ENCODE results near the gene TPCN1.

Gene TPCN1

DNA sequence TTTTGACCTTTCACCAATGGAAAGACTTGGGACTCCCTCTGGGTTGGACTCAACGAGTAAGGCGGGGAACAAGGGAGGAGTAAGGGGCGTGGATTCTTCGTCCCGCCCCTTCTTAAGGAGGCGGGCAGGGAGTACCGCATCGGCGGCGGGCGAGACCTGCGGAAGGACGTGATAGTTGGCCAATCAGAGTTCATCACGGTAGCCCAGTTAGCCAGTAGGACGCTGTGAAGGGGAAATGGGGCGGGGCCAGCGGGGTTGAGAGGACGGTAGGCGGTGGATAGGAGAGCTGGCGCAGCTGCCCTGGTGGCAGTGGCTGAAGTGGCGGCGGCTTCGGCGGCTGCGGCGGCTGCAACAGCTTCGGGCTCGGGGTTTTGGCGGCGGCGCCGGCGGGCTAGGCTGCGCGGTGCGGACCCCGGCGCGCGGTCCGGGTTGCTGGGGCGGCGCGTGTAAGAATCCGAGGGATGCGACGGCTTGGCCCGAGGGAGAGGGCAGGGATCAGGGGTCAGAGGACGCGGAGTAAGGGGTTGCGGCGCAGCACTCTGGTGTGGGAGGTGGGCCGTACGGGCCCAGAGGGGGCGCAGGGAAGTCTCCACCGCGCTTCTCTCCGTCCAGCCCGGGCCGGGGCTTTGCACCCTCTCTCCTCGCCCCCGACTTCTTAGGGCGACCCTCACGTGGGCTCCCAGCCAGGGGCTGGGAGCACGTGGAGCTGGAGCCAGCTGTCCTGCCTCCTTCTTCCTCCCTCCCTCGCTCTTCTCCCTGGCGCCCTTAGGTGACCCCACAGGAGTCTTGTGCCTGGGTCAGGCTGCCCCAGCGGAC, at the start of gene TPCN1:
Gene TPCN1 (plus strand): TSS at position 284 of the 816 bp plus-strand sequence. CDS start 5,389 bp downstream, outside the sequence.
- peak; percentile 99 for DNase-seq (ENCODE audit: low read depth)

- DNase-seq (ENCODE audit: low read depth) = no peak
These were observed 49.7 kb upstream of the TPCN1 start for GRCh38 chr12:113171543-113171942.

DNA sequence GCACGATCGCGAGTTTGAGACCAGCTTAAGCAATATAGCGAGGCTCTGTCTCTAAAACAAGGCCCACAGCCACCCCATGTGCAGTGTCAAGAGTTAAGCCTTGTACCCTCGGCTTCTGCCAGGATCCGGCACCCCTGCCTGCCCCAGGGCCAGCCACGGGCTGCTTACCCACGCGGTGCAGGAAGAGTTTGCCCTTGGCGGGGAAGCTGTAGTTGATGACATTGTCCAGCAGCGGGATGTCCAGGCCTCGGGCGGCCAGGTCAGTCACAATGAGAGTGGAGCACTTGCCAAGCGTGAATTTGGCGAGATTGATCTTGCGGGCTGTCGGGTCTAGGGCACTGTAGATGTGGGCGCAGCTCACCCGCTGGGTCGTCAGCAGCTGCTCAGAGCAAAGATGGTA, 49.1 kb upstream of the TPCN1 start:
- DNase-seq (ENCODE audit: low read depth) = no peak

GRCh38 chr12:113173081-113173698, 48.1 kb upstream of the TPCN1 start:
- no peak for DNase-seq (ENCODE audit: low read depth)

GRCh38 chr12:113174461-113175384, 46.5 kb upstream of the TPCN1 start:
- peak; percentile 65 for DNase-seq (ENCODE audit: low read depth)

- DNase-seq (ENCODE audit: low read depth) = no peak
These were observed 42.2 kb upstream of the TPCN1 start for GRCh38 chr12:113179023-113179422.

DNA sequence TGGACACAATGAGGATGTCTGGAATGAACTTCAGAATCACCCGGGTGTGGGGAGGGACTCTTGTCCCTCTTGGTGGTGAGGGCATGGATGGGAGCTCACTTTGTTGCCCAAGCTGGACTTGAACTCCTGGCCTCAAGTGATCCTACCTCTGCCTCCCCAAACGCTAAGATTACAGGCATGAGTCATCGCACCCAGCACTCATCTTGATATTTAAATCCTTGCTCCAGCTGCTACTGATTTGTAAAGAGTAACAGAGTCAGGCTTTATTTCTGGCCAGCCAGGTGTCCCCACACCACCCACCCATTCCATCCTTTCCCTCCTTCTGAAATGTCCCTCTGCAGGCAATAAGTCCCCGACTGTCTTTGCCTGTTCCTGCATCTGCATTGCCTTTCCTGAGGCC, 40.9 kb upstream of the TPCN1 start:
- DNase-seq (ENCODE audit: low read depth) = no peak

- DNase-seq (ENCODE audit: low read depth) = no peak
These were observed 39.3 kb upstream of the TPCN1 start for GRCh38 chr12:113181975-113182374.

DNA sequence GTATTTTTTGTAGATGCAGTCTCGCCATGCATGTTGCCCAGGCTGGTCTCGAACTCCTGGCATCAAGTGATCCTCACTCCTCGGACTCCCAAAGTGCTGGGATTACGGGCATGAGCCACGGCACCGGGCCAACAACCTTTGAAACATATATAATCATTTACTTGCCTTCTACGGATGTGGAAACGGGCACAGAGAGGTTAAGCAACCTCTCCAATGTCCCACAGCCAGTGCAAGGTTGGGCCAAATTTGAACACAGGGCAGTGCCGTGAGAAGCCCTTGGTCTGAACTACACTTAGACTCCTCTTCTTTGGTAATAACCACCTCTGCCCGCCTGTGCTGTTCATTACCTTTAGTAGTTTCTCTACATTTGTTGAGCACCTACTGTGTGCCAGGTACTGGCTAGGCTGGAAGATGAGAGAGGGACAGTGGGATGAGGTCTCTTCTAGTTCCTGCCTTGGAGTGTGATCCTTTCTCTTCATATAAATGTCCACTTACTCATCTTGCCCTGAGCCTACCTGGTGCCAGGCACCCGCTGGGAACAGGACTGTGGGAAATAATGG, 38.2 kb upstream of the TPCN1 start:
- no peak for DNase-seq (ENCODE audit: low read depth)

- peak; percentile 60 for DNase-seq (ENCODE audit: low read depth)
These were observed 37.0 kb upstream of the TPCN1 start for GRCh38 chr12:113184098-113184899.

DNA sequence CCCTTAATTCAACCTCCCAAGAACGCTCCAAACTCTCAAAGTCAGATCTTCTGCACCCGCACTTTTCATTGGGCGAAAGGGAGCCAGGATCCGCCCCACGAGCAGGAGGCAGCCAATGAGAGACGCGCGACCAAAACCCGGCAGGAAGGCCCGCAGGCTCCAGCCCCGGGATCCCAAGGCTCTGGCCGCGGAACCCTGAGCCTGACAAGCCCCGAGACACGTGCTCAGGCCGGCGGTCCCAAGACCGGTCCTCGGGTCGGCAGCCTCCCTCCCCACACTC, 36.4 kb upstream of the TPCN1 start:
- peak; percentile 80 for DNase-seq (ENCODE audit: low read depth)

DNA sequence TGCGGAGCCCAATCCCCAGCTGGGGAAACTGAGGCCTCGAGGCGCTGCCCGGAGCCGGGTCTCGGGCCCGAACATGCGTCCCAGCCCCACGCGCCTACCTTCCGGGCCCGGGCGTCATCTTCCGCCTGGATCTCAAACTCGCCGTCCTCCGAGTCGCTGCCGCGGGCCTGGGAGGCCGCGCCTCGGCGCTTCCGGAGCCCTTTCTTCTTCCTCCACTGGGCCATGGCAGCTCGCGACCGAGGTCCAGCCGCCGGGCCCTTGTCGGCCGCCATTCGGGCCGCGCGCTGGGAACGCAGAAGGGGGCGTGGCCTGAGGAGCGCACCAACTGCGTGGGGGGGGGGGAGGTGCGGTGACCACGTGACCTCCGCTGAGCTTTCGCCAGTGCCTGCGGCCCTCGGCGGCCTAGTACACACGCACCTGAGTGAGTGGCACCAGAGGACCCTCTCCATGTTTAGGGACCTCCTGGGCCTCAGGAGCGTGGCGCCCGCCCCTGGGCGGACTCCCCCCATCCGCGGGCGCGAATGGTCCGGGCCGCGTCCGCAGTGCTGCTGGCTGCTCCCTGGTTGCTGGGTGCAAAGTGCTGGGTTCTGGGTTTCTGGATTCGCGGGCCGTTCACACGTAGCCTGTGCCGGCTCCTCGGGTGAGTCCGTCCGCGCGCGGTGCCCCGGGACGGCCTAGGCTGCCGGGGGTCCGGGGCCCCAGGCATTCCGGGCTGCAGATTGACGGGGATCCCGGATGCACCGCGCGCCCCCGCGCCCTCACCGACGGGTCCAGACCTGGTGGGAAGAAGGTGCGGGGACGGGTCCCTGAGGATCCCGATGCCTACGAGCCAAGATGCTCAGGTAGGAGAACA, 35.9 kb upstream of the TPCN1 start, which contains the start of the genes DDX54 and RITA1:
Gene DDX54 (minus strand): TSS at position 299 of the 853 bp plus-strand sequence. CDS start 27 bp downstream, at position 272.
Gene RITA1 (plus strand): TSS at position 542 of the 853 bp plus-strand sequence. CDS start 1,026 bp downstream, outside the sequence.
- DNase-seq (ENCODE audit: low read depth) = peak; percentile 73

DNA sequence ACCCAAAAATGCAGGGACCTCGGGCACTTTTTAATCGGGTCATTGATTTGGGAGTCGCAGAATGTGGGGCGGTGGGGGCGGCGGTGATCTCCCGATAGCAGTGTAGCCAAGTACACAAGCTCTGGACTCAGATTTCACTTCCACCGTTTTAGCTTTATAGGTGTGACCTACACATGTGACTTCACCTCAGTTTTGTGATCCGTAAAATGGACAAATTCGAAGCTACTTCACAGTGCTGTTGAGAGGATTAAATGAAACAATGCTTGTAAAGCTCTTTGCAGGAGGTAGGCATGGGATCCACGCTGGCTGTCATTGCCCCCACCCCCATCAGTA, 35.3 kb upstream of the TPCN1 start:
- DNase-seq (ENCODE audit: low read depth) = no peak

GRCh38 chr12:113186666-113187325, 34.5 kb upstream of the TPCN1 start:
- no peak for DNase-seq (ENCODE audit: low read depth)

DNA sequence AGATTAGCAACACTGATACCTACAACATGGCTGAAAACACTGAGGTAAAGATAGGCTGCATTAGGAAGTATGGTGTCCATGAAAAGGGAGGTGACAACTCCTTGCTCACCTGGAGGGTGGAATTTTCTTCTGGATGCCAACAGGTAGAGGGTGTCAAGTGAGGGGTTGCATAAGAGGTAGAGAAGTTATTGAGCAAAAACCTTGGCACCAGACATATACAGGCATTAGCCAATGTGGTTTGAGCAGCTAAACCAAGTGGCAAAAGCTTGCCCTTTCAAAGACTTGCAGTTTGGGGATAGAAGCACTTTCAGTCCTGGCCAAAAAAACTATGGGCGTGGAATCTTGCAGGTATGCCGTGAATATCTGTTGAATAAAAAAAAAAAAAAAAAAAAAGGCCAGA, 31.9 kb upstream of the TPCN1 start:
- DNase-seq (ENCODE audit: low read depth) = no peak

GRCh38 chr12:113190761-113191160, 30.5 kb upstream of the TPCN1 start:
- no peak for DNase-seq (ENCODE audit: low read depth)

- no peak for DNase-seq (ENCODE audit: low read depth)
These were observed 30.0 kb upstream of the TPCN1 start for GRCh38 chr12:113191227-113191626.

- DNase-seq (ENCODE audit: low read depth) = no peak
These were observed 26.3 kb upstream of the TPCN1 start for GRCh38 chr12:113194971-113195391.

- no peak for DNase-seq (ENCODE audit: low read depth)
These were observed 25.7 kb upstream of the TPCN1 start for GRCh38 chr12:113195598-113195997.

DNA sequence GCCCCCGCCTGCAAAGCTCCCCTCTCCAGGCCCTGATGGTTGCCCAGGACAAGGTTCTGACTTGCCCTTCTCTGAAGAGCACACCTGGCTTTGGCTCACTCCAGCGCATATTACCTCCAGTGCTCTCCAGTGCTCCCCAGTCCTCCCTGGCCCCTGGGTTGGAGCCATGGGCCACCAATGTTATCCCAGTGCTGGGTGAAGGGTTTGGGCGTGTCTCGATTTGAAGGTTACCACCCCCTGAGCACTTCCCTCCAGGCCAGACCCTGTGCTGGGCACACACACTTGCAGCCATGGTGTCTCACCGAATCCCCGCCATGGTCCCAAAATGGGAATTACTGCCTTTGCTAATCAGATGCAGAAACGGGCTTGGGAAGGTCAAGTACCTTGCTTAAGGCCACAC, 24.7 kb upstream of the TPCN1 start:
- no peak for DNase-seq (ENCODE audit: low read depth)

All from activated T-helper 9 cell treated with anti-CD3 and anti-CD28 coated beads, Interleukin-2, amount 50 U/mL, for 16 hours (primary cell).